Fibroblast of the aortic adventitia (primary cell): ENCODE results near the gene SEC31B. TPM values are rescaled to one million over a fixed set of nuclear protein-coding genes. Genes with fewer than 3 reads are reported as not detected.

Source experiments
- DNase-seq: peaks from one replicate; pipeline ENCODE4 v3.0.0-alpha.2; 2010; ENCODE audit warnings: low read depth
- H3K4me3 ChIP-seq: 2 replicates; pipeline ENCODE4 v1.5.1; 2011; ENCODE audit warnings: low read depth, mild to moderate bottlenecking, control low read depth, low read length, moderate library complexity
- CTCF ChIP-seq: IDR thresholded peaks from 2 replicates; pipeline ENCODE4 v1.5.1; 2011; ENCODE audit warnings: mild to moderate bottlenecking, low read length, control low read depth, inconsistent platforms; ENCODE audit not compliant: insufficient read depth
- total RNA-seq: library from RNA; depleted of rRNA; stranded (reverse); fragments of >200 nt; gene quantifications from 2 replicates; pipeline ENCODE4 v1.2.3, GENCODE V29; 2012; ENCODE audit warnings: low replicate concordance

Gene SEC31B
- total RNA-seq, 1 donor: 3.3 TPM

- TF ChIP-seq CTCF: no peak
- DNase-seq: no peak
- H3K4me3 ChIP-seq: no peak overlapping the region
Observed at GRCh38 chr10:100487529-100487928, 32.1 kb downstream of the SEC31B start.

- no peak overlapping the region for H3K4me3 ChIP-seq
- no peak for TF ChIP-seq CTCF
- no peak for DNase-seq
Observed at GRCh38 chr10:100485801-100486495, 33.7 kb downstream of the SEC31B start.

GRCh38 chr10:100485366-100485765, 34.3 kb downstream of the SEC31B start:
- DNase-seq: no peak
- H3K4me3 ChIP-seq: no peak overlapping the region
- TF ChIP-seq CTCF: no peak

GRCh38 chr10:100483876-100484666, 35.6 kb downstream of the SEC31B start:
- no peak overlapping the region for H3K4me3 ChIP-seq
- no peak for TF ChIP-seq CTCF
- no peak for DNase-seq

- peak overlapping the region; percentile 5 for H3K4me3 ChIP-seq
- no peak for TF ChIP-seq CTCF
- DNase-seq: no peak
Observed at GRCh38 chr10:100482834-100483185, 36.9 kb downstream of the SEC31B start.

GRCh38 chr10:100482181-100482833, 37.4 kb downstream of the SEC31B start:
- peak; percentile 68 for DNase-seq
- TF ChIP-seq CTCF: peak; percentile 86
- H3K4me3 ChIP-seq: peak overlapping the region; percentile 52
